ENCODE measurements around the gene MEI1. TPM values are rescaled to one million over a fixed set of nuclear protein-coding genes. Genes with fewer than 3 reads are reported as not detected.

Gene MEI1
- total RNA-seq, 1 donor from 2014 or later = not detected

- TF ChIP-seq CTCF (IDR thresholded peaks at IDR 0.05) = no peak
- no peaks in the 10 kb centered on the region for H3K9me3 ChIP-seq
- H3K27ac ChIP-seq = no peak overlapping the region
- H3K4me3 ChIP-seq = no peak overlapping the region
- H3K36me3 ChIP-seq = no peaks in the 10 kb centered on the region
- intact Hi-C loops (cut with DNase I) = no loop called here
- DNase-seq (ENCODE audit: low spot score in 2 of 2) = no peak
- peaks cover 0 to 4% of the 10 kb centered on the region in 2 donors for H3K4me1 ChIP-seq
- no peaks in the 10 kb centered on the region for H3K27me3 ChIP-seq
These were observed 146.3 kb downstream of the MEI1 start for GRCh38 chr22:41845380-41846267.

GRCh38 chr22:41846268-41846987 lies 147.1 kb downstream of the MEI1 start:
- intact Hi-C loops (cut with DNase I) = no loop called here
- Histone ChIP-seq H3K27me3 (no peaks in the 10 kb centered on the region), H3K4me1 (peaks cover 0 to 4% of the 10 kb centered on the region in 2 donors), H3K9me3 (no peaks in the 10 kb centered on the region), H3K4me3 (no peak overlapping the region), H3K36me3 (no peaks in the 10 kb centered on the region), H3K27ac (no peak overlapping the region)
- no peak for DNase-seq (ENCODE audit: low spot score in 2 of 2)
- no peak for TF ChIP-seq CTCF (IDR thresholded peaks at IDR 0.05)

GRCh38 chr22:41847300-41847699 lies 148.0 kb downstream of the MEI1 start:
- Histone ChIP-seq H3K9me3 (no peaks in the 10 kb centered on the region), H3K4me1 (peaks cover 0 to 4% of the 10 kb centered on the region in 2 donors), H3K27ac (no peak overlapping the region), H3K36me3 (no peaks in the 10 kb centered on the region), H3K27me3 (no peaks in the 10 kb centered on the region), H3K4me3 (no peak overlapping the region)
- TF ChIP-seq CTCF (IDR thresholded peaks at IDR 0.05) = no peak
- DNase-seq (ENCODE audit: low spot score in 2 of 2) = no peak
- intact Hi-C loops (cut with DNase I) = no loop called here

- peaks cover 0 to 4% of the 10 kb centered on the region in 2 donors for H3K4me1 ChIP-seq
- H3K27me3 ChIP-seq = no peaks in the 10 kb centered on the region
- H3K4me3 ChIP-seq = no peak overlapping the region
- H3K9me3 ChIP-seq = no peaks in the 10 kb centered on the region
- intact Hi-C loops (cut with DNase I) = no loop called here
- H3K36me3 ChIP-seq = no peaks in the 10 kb centered on the region
- no peak overlapping the region for H3K27ac ChIP-seq
- TF ChIP-seq CTCF (IDR thresholded peaks at IDR 0.05) = no peak
- no peak for DNase-seq (ENCODE audit: low spot score in 2 of 2)
These were observed 149.2 kb downstream of the MEI1 start for GRCh38 chr22:41848468-41848867.

Other genes with a start within 250 kb of the MEI1 start
- 4.8 TPM for gene PHF5A, start 230.8 kb upstream of the MEI1 start, total RNA-seq
- 81.1 TPM for gene ACO2, start 230.4 kb upstream of the MEI1 start, total RNA-seq
- 34.7 TPM for gene POLR3H, start 155.0 kb upstream of the MEI1 start, total RNA-seq
- gene CSDC2, start 138.5 kb upstream of the MEI1 start, total RNA-seq = 119 TPM
- 12.5 TPM for gene PMM1, start 109.7 kb upstream of the MEI1 start, total RNA-seq
- 28.4 TPM for gene DESI1, start 78.5 kb upstream of the MEI1 start, total RNA-seq
- 89.7 TPM for gene XRCC6, start 78.2 kb upstream of the MEI1 start, total RNA-seq
- gene SNU13, start 10.6 kb upstream of the MEI1 start, total RNA-seq = 111 TPM
- 6.4 TPM for gene CCDC134, start 101.2 kb downstream of the MEI1 start, total RNA-seq
- gene SREBF2, start 133.6 kb downstream of the MEI1 start, total RNA-seq = 46.1 TPM
- not detected for gene SHISA8, start 215.6 kb downstream of the MEI1 start, total RNA-seq
- not detected for gene TNFRSF13C, start 227.3 kb downstream of the MEI1 start, total RNA-seq
- not detected for gene CENPM, start 247.6 kb downstream of the MEI1 start, total RNA-seq

Measured in ascending aorta (tissue), 2 donors.